GM18909 (cell line): Measurements from ENCODE around the gene TSPAN9.

ENCODE experiments used
- ATAC-seq: cut with Tn5 transposase; IDR thresholded peaks from one replicate; pipeline ENCODE4 v1.9.1; 2021; ENCODE audit warnings: mild to moderate bottlenecking; ENCODE audit not compliant: unreplicated experiment, poor library complexity

Gene TSPAN9

DNA sequence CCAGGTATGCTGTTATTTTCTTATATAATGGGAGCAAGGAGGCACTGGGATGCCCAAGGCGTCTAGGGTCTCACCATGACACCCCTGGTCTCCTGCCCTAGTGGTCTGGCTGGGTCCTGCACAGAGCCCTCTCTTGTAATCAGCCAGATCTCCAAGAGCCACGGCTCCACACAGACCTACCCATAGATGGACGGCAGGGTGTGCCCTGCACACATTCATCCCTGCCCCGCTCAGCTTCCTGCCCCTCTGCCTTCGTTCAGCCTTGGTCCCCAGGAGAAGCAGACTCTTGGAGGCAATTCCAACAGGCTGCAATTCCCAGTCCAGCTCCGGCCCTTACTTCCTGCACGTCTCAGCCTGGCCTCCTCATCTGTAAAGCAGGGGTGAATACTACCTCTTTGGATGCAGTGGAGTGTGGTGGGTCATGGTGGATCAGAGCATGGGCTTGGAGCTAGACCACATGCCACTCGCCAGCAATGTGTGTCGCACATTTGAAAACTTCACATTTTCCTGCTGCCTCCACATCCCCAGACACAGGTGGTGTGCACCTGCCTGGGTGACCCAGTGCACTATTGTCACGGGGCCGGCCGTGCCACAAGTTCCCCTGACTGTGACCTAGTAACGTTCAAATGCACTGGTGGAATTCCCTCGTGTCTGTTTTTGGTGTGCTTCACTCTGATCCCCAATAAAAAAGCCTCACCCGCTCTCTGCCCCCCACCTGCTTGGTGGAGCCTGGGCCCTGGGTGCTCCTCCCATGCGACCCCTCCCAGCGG, 242.7 kb downstream of the TSPAN9 start:
- no peak for ATAC-seq

DNA sequence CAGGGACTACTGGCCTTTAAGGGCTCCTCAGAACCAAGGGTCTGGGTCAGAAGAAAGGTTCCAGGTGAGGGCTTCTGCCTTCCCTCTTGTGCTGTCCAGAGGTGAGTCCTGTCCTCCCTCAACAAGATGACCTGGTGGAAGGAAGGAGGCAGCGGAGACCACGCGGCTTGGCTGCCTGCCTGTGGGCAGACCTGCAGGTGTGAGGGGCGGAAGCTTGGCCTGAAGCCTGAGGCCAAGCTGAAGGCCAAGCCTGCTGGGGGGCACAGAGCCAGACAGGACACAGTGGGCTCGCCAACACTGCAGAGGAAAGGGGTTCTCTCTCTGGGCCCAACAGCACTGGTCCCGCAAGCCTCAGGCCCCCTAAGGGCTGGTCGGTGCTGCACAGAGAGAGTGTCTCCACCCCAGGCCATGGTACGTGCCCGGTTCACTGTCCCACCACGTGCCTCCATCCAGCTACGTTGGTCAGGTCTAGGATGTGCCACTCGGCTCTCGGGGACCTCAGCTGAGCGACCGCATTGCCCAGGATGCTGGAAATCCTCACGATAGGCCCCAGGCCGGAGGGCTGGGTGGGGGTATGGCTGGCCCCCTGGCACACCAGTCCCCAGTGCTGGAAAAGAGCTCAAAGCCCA, 243.8 kb downstream of the TSPAN9 start:
- ATAC-seq: no peak

- ATAC-seq: no peak
Observed at GRCh38 chr12:3321881-3322280, 244.7 kb downstream of the TSPAN9 start.

DNA sequence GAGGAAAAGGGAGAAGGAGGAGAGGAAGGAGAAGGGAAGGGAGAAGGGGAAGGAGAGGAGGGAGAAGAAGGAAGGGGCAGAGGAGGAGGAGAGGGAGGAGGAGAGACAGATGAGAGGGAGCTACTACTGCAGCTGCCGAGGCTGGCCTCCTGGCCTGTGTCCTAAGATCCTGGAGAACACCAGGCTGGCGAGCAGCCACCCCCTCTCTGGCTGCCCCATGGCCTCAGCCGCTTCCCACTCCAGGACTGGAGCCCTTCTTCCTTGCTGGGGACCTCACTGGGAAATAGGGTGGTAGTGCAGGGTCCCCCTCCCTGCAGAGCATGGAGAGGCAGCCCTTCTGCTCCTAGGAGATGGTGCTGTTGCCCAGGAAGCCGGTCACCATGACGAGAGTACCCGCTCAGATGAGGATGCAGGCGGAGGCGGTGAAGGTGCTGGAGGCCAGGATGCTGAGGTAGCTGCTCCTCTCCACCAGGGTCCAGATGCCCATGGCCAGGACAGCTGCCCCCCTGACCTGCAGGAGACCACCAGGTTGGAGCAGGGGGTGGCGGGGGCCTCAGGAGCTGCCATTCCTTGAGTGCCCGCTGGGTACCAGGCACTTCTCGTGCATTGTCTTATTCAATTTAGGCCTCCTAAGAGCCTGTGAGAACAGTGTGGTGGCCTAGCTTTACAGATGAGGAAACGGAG, 246.0 kb downstream of the TSPAN9 start:
- no peak for ATAC-seq

GRCh38 chr12:3325736-3326135, 248.6 kb downstream of the TSPAN9 start:
- no peak for ATAC-seq

GRCh38 chr12:3326156-3326849, 249.1 kb downstream of the TSPAN9 start:
- ATAC-seq: no peak

GRCh38 chr12:3326850-3327780, 249.9 kb downstream of the TSPAN9 start:
- ATAC-seq: no peak

DNA sequence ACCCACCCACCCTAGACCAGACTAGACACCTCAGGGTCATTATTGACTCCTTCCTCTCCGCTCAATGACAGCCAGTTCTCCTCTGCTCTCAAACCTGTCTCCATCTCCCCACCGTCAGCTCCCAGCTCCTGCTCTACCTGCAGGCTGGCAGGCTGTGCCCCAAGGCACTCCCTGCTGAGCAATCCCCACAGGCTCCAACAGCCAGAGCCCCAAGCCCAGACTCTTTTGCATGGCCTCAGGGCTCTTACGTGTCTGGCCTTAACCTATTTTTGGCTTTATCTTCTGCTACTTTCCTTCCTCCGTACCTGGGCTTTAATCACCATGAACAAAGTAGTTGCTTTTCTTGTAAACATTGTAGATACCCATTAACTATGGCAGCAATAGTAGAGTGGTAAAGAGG, 250.9 kb downstream of the TSPAN9 start:
- ATAC-seq: no peak

DNA sequence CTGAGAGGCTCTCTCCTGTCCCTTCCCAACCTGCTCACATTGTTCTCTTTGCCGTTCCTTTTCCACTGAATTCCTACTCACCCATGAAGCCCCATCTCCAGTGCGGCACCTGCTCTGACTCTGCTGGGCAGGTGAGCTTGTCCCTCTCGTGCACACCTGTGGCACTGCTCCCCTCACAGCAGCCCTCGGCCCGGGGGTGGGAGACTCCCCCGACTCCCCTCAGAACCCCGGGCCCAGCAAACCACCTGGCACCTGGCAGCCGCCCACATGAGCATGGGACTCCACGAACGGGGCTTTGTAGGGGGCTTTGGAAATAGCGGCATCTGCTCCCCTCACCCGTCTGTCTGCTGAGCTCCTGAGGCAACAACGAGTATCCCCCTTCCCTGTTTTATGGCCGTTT, 251.4 kb downstream of the TSPAN9 start:
- no peak for ATAC-seq

DNA sequence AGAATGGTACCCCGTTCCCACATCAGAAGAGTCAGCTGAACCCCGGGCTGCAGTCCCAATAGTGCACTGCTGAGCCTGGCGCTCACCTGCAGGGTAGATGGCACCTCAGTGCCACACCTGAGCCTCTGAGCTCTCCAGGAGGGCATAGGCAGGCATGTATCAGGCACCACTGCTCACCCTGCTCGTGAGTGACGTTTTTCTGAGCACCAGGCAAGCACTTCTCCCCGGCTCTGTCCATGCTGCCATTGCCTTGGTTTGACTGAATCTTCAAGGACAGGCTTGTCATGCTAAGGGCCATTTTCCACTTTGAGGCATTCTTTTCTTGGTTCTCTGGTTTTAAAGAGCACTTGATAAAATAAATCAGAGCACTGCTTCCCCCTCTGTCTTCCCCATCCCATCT, 252.2 kb downstream of the TSPAN9 start:
- ATAC-seq: no peak

DNA sequence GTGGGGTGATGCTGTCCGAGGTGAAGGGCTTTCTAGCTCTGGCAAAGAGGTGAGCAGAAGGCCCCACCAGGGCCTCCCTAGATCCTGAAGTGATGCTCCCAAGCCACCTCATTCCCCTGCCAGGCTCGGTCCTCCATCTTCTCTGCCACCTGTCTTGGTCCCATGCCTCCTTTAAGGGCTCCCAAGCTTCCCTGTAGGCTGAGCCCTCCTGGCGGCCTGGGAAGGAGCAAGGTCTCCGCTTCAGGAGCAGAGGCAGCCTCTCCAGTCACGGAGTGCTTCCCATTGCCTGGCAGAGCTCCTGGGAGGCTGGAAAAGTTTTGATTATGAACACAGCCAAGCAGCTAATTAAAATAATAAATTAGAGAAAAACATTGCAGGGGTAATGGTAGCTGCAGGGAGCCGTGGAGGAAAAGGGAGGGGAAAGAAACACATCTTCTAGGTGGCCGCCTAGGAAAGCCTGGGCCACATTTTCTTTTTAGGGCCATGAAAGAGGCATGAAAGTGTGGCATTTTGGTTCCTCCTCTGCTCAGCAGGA, 253.9 kb downstream of the TSPAN9 start:
- no peak for ATAC-seq

GRCh38 chr12:3332188-3332587, 255.0 kb downstream of the TSPAN9 start:
- no peak for ATAC-seq

GRCh38 chr12:3333583-3333982, 256.4 kb downstream of the TSPAN9 start:
- ATAC-seq: no peak

- no peak for ATAC-seq
Observed at GRCh38 chr12:3333991-3334391, 256.8 kb downstream of the TSPAN9 start.

DNA sequence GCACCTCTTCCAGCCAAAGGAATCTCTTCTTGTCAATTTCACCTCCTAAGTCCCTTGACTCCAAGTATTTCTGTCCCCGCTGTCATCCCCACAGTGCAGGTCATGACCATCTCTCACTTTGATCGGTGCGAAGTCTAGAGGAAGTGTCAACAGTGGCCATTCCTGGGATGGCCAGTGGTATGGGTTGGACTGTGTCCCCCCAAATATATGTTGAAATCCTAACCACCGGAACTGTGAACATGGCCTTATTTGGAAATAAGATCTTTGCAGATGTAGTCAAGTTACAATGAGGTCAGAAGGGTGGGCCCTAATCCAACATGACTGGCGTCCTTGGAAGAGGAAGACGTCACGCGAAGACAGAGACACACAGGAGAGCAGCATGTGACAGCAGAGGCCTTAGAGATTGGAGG, 257.9 kb downstream of the TSPAN9 start:
- ATAC-seq: no peak
